HG03159 (cell line): ENCODE measurements around the gene BLID.

Experiments
- ATAC-seq: cut with Tn5 transposase; IDR thresholded peaks from one replicate; pipeline ENCODE4 v1.9.1; 2021; ENCODE audit warnings: mild to moderate bottlenecking, moderate library complexity; ENCODE audit not compliant: unreplicated experiment

BLID gene

GRCh38 chr11:122140500-122140899 lies 24.5 kb upstream of the BLID start:
- ATAC-seq, result no peak

GRCh38 chr11:122139595-122139866 lies 23.5 kb upstream of the BLID start:
- no peak for ATAC-seq

DNA sequence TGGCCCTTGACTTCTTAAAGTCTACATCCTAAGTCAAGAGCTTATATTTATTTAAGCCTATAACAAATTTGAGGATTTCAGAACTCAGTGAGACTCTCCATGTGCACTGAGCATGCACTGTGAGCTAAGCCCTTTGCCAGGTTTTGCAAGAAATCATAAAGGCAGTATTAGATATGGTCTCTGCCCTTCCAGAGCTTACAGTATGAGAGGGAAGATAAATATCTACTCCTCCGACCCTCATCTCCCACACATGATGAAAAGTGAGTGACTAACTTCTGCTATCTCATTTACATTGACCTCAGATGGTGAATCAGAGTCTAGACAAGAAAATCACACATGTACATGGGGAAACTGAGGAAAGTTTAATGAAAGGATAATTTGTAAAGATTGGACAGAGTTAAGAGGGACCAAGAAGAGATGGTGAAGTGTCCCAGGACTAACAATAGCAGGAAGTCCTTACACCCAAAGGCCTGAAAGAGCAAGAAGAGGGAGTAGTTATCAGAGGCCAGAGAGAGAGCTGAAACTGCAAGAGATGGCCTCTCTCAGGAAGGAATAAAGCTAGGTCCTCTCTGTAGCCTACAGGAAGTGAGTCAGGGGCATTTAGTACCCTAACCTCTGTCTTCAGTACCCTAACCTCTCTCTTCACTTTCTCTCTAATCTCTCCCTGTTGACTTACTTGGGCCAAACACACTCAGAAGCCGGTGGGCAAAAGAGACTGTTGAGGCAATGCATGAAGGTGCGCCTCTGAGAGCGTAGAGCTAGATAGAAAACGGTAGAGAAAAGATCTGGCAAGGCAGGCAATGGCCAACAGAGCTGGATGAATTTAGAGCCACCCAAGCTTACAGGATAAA lies 23.0 kb upstream of the BLID start:
- ATAC-seq, result no peak

DNA sequence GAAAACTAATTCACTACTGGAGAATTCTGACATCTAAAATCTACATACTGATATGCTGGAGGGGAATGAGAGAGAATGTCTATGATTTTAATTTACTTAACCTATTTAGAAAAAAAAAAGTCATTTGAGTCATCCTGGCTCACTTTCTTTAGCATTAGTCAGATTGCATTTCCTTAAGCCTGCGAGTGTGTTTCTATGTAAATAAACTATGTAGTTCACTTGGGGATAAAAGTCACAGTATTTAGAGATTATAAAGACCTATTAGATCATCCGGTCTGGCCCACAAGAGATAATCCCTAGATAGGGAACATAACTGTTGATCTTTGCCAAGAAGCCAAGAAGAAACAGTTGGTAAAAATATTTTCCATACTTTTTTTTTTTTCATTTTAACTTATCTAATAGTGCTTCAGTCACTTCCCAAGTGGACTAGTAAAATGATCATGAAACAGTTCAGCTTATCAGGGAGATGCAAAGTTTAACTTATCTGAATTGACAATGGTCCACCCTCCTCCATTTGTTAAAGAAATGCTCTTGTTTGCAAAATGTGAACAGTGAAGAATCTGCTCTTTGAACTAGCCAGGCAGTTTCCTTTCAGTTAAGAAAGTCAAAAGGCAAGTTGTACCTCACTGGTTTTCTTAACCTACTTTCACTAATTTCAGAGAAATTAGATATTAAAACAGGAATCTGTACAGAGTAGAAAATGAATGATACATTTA lies 21.2 kb upstream of the BLID start:
- no peak for ATAC-seq

- ATAC-seq, result no peak
These were observed 15.1 kb upstream of the BLID start for GRCh38 chr11:122131126-122131525.

GRCh38 chr11:122128146-122128545 lies 12.1 kb upstream of the BLID start:
- no peak for ATAC-seq

DNA sequence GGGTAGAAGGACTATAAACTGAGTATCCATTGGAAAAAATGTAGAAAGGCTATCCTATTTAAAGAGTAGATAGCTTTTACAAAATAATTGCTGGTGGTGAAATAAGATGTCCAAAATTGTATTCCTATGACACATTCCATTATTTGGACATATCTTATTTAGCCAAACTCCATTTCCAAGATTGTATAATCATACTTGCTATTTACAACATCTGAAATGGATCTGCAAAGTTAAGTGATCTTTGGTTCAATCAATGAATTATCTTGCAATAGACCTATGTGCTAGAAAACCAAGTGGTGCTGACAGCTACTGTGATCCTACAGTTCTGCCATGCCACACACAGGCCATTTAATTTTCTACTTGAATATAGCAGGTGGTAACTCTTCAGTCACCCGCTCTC lies 11.0 kb upstream of the BLID start:
- ATAC-seq, result no peak

GRCh38 chr11:122126024-122126688 lies 10.1 kb upstream of the BLID start:
- no peak for ATAC-seq

DNA sequence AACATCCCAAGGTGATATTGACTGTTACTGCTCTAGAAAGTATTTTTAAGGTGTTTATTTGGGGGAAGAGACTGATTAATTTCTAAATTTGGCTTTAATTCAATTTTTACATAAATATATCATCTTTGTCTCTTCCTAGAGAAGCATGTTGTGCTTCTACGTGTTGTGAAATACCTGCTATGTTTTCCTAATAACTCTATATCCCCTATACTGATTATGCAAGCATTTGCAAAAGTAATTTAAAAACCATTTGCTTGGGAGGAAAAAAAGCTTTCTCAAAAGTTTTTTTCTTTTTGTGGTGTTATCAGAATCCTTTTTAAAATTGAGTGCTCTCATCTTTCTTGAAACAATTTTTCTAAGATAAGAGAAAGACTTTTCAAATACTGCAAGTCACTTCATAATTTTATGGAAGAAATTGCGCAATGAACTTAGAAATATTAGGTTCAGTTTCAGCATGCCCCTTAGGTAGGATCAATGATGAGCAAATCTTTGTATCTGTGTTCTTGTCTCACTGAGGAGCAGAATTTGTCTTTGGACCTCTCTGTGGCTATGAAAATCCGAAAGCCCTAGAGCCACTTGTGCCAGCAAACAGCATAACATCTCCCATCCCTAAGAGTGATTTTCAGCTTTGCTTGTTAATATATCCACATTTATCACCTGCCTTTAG lies 7.4 kb upstream of the BLID start:
- no peak for ATAC-seq

DNA sequence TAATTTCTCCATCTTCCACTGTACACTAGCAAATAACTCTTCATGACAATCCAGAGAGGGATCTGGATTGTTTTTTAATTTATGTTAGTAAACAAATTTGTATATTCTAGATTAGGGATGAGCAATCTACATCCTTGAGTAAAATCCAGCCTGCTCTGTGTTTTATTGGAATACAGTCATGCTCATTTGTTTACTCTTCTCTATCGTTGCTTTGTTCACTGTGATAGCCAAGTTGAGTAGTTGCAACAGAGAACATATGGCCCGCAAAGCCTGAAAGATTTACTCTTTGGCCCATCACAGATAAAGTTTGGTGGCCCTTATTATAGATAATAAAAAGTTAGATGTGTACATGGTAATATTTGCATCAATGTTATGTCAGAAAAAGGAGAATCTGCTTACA lies 6.2 kb upstream of the BLID start:
- ATAC-seq, result no peak

GRCh38 chr11:122120096-122120495 lies 4.1 kb upstream of the BLID start:
- no peak for ATAC-seq

GRCh38 chr11:122116591-122116990 lies 576 bp upstream of the BLID start:
- no peak for ATAC-seq

DNA sequence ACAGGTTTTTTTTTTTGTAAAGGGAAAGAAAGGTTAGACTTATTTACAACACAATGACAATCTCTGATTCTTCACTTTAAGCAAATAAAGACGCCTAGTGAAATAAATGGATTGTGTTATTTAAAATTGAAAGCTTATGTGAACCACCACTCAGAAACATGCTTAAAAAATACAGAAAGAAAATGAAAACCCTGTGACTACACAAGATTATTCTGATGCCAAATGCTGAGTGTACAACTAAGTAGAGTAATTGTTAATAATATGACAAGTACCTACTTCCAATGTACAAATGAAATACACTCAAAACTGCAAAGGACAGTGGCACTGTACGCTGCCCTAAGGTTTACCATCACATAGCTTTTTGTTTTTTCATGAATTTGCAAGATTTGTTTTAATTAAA lies 1.0 kb downstream of the BLID start:
- ATAC-seq, result no peak

DNA sequence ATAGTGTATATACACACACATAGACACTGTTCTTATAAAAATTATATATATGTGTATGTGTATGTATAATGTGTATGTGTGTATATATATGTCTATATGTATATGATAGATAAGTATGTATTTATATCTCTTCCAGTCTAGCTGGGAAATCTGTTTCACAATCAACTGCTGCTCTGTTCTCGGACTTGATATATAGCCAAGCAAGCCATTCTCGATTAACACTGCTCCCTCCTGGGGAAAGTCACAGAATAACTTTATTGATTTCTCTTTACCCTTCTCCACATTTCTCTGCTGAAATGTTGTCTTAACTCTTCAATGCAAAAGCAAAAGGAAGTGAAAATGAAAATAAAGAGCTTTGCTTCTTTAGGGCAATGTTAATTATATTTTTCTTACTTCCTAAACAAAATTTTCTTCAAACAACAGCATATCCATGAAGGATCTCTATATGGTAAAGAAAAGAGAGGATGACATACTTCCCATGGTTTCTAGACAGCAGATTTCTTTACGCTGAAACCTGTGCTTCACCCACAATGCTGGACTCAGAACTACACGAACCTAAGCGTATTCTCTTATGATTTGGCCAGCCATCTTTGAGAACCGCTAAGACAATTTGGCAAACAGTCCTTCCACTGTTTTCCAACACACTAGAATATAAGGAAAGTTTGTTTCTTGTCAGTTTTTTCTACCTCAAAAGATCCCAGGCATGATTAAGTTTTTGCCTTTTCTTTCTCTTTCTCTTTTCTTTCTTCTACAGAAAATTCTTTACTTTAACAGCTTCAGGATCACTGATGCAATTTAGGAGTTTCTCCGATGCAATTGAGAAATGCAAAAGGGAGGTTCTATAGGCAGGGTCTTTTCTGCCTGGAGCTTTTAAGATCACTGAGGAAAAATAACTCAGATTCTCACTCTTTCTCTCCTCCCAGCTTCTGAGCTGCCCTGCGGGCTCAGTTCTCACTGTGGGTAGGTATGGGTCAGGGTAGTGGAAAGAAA lies 1.9 kb downstream of the BLID start:
- ATAC-seq, result no peak

DNA sequence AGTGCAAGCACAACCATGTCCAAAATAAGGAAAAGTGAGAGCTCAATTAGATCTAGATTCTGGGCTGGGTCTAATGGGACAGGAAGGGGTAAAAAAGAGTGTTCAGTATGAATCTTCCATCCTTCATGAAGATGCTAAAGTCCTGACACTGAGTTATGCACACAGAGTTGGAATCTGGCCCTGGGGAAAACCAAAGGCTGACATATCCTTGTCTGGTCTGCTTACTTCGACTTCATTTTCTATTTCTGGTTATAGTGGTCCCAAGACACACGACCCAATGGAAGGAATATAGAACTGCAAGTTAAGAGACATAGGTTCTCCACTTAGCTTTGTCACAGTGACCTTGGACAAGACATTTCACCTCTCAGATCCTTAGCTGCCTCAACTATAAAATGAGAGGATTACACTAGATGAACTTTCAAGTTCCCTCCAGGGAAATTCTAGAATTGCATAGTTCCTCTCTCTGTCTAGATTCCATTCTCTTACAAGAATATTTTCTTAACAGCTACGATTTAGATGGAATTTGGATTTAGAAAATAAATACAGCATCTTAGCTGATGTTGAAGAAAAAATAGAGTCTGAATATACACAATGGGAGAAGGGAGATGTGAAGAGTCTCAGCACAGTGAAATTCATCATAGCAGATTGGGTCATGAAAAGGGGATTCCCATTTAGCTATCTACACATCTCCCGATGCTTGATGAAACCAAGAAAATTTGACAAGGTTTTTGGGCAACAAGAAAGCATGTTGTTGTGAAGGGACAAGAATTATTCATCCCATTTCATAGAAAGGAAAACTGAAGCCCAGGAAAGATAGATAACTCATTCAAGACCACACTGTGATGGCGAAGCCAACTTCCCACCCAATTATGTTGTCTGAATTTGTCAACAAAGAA lies 3.3 kb downstream of the BLID start:
- no peak for ATAC-seq

DNA sequence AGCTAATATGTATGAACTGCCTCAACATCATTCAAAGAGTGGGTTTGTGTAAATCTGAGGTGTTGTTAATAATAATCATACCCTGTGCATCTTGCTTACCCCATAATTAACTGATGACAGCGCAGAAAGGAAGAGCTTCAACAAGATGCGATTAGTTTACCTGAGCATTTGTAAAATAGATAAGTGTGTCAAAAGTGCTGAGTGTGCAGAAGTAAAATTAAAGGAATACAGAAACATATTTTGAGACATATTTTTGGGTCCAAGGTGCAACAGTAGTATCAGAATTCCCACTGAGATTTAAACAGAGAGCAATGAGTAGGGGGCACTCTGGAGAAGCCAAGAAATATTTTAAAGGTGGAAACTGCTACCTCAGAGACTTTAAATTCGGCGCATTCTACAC lies 6.1 kb downstream of the BLID start:
- ATAC-seq, result no peak

DNA sequence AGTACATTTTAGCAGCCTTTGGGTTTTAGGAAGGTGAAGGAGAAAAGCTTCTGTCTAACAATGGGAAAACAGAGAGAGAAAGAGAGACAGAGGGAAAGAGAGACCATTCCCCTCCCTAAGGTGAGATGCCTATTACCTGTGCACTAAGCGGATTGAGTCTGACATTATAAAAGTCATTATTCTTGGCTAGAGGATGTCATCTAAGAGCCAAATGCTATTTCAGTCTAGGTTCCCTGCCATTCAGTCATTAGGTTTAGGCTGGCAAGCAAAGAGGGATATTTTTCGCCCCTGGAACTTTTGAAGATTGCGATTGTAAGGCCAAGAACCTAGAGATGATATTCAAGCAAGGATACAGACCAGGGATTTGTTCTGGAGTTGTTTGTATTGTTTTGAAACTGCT lies 7.2 kb downstream of the BLID start:
- ATAC-seq, result no peak

DNA sequence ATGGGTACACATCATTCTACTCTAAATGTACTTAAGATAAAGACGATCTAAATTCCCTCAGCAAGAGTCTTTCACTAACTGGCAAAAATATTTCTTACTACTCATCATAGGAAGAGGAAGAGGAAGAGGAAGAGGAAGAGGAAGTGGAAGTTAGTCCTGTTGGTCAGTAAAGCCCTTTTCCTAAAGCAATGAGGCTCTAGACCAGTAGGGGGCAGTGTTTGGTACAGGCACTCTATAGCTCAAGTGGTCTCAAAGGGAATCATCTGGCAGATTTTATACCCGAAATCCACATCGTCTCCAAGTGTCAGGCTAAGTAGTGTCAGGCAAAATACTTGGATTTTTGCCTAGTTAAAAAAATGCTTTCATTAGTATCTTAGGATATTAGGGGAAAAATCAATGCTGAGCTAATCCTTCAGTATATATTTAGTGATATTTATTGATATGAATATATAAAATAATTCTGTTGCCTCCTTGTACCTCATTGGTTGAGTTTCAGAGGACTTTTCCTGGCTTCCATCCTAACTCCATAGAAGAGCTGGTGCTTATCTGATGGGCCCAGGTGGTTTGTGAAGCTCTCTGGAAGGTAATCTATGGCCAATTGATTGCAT lies 7.7 kb downstream of the BLID start:
- ATAC-seq, result peak; percentile 54

DNA sequence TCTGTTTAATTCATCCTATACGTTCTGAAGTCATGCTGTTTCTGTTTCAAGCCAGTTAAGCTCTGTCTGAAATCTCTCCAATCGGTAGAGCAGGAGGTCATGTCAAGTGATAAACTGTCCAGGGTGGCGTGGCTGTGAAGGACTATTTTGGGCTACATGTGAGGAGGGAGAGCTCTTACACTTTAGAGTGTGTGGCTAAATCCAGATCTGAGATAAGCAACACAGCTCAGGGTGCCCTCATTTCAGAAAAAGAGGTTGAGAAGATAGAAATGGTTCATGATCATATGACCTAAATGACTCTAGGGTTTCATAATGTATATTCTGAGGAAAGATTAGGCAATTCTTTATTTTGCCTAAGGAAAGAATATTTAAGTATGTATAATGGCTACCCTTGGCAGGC lies 8.4 kb downstream of the BLID start:
- ATAC-seq, result no peak
